GM12872 (cell line): Measurements from ENCODE around the gene ASXL1.

Experiments used
- TF ChIP-seq, protein P1 (sequence below): IDR thresholded peaks from 3 replicates; pipeline ENCODE4 v1.5.1; 2011; ENCODE audit warnings: low read depth, mild to moderate bottlenecking, low read length, moderate library complexity; ENCODE audit not compliant: insufficient read depth

Gene ASXL1

DNA sequence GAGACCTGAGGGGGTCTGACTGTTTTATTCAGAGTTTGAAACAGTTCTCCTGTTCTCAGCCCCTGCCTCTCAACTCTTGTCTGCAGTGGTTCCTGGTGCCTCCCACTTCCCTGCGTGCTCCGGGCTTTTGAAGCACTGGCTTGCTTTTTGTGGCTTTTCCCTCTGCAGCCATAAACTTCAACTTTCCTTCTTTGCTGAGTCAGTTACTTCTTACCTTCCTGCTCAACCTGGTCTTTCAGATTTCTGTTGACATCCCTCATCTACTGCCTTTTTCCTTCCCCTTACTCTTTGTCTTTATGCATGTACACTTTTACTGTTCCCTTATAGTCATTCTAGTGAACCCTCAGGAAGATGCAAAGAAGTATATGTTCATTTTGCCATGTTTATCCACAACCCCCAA is 57.4 kb downstream of the ASXL1 start:
- TF ChIP-seq, protein P1, sequence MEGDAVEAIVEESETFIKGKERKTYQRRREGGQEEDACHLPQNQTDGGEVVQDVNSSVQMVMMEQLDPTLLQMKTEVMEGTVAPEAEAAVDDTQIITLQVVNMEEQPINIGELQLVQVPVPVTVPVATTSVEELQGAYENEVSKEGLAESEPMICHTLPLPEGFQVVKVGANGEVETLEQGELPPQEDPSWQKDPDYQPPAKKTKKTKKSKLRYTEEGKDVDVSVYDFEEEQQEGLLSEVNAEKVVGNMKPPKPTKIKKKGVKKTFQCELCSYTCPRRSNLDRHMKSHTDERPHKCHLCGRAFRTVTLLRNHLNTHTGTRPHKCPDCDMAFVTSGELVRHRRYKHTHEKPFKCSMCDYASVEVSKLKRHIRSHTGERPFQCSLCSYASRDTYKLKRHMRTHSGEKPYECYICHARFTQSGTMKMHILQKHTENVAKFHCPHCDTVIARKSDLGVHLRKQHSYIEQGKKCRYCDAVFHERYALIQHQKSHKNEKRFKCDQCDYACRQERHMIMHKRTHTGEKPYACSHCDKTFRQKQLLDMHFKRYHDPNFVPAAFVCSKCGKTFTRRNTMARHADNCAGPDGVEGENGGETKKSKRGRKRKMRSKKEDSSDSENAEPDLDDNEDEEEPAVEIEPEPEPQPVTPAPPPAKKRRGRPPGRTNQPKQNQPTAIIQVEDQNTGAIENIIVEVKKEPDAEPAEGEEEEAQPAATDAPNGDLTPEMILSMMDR: no peak

GRCh38 chr20:32416206-32416605 is 58.1 kb downstream of the ASXL1 start:
- TF ChIP-seq, protein P1: no peak

GRCh38 chr20:32418376-32418775 is 60.2 kb downstream of the ASXL1 start:
- TF ChIP-seq, protein P1: no peak

- TF ChIP-seq, protein P1: no peak
Observed at GRCh38 chr20:32421290-32421689, 63.2 kb downstream of the ASXL1 start.

DNA sequence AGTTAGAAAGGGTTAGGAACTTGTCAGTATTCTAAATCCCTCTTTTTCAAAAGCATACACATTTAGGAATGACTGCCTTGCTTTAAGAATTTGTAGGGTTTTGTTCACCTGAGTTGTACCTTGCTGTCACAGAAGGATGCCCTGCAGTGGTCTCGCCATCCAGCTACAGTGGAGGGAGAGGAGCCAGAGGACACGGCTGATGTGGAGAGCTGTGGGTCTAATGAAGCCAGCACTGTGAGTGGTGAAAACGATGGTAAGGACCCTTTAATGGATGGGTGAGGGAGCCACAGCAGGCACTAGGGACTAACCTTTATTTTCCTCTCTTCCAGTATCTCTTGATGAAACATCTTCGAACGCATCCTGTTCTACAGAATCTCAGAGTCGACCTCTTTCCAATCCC is 69.9 kb downstream of the ASXL1 start:
- TF ChIP-seq, protein P1: no peak

DNA sequence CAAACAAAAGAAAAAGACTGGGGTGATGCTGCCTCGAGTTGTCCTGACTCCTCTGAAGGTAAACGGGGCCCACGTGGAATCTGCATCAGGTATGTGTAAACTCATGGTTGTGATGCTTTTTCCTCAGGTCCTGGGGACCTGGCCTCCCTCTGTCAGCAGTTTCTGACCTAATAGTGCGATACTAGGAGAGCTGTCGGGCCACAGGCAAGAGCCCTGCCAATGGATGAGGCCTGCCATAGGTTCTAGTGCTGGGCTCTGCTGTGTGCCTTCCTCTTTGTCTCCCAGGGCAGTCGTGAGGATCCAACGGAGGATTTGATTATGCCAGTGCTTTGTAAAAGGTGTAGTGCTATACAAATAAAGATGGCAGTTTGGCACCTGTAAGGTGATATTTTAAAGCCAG is 71.2 kb downstream of the ASXL1 start:
- TF ChIP-seq, protein P1: no peak

DNA sequence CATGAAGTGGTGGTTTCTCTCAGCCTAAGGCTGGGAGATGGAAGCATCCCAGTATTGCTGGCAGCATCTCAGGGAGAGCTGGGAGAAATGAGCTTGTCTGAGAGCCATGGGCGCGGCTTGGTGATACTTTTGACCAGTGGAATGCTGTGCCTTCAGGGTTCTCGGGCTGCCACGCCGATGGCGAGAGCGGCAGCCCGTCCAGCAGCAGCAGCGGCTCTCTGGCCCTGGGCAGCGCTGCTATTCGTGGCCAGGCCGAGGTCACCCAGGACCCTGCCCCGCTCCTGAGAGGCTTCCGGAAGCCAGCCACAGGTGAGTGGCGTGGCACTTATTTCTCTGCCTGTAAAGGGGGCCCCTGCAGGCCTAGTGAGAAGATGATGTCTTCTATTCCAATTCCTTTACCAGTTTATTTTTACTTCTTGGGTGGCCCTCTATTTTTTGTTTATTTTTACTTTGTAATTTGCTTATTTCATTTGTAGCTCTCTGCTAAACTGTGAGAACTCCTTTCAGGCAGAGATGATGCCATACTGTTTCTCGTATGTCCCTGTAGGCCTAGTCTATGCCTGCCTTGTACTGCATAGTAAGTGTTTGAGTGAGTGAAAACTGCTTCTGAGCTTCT is 71.7 kb downstream of the ASXL1 start:
- TF ChIP-seq, protein P1: no peak
